Lower lobe of right lung (tissue), 2 donors: ENCODE data around the gene ZNF765. TPM values are rescaled to one million over a fixed set of nuclear protein-coding genes. Genes with fewer than 3 reads are reported as not detected.
"Not testable (repeated sequence)": the region's sequence is repeated elsewhere in the genome, so short reads cannot be mapped to it uniquely, and the experiment has no call there.

Experiments used
- ATAC-seq, 2 donors: fragments of 200-7000 bp; cut with Tn5 transposase; one replicate each; pipeline ENCODE4 v1.9.1; 2020 to 2022; ENCODE audit warnings: mild to moderate bottlenecking in 2 of 2, moderate library complexity in 2 of 2
- DNase-seq: peaks from one replicate; pipeline ENCODE4 v3.0.0-alpha.2; 2020
- H3K27ac ChIP-seq: fragments of 200-600 bp; one replicate; pipeline ENCODE4 v1.8.0; 2022
- H3K27me3 ChIP-seq: fragments of 200-600 bp; one replicate; pipeline ENCODE4 v1.8.0; 2022; ENCODE audit warnings: low read depth
- H3K36me3 ChIP-seq: fragments of 200-600 bp; one replicate; pipeline ENCODE4 v1.8.0; 2022; ENCODE audit warnings: mild to moderate bottlenecking
- H3K4me1 ChIP-seq: fragments of 200-600 bp; one replicate; pipeline ENCODE4 v1.8.0; 2022
- H3K4me3 ChIP-seq: fragments of 200-600 bp; one replicate; pipeline ENCODE4 v1.8.0; 2022; ENCODE audit warnings: mild to moderate bottlenecking
- H3K9me3 ChIP-seq: fragments of 200-600 bp; one replicate; pipeline ENCODE4 v1.8.0; 2022
- CTCF ChIP-seq: fragments of 200-600 bp; IDR thresholded peaks from one replicate; pipeline ENCODE4 v1.8.0; 2022; ENCODE audit warnings: antibody characterized with exemption, mild to moderate bottlenecking
- intact Hi-C: fragments of 100-400 bp; cut with DNase I; formaldehyde crosslinking; loops from one replicate; pipeline ENCODE4 v1.11.0; 2022
- total RNA-seq: library from RNA; stranded (reverse); fragmentation: NEBNext Ultra II Directional; extraction: Animal tissue kit (Norgen Biotek cat#: 25700); gene quantifications from one replicate; pipeline ENCODE4 v1.2.1, GENCODE V29; 2021
- donor health status: DM: no; HTN: yes; CAD: no; lungs with severe emphysema.

The ZNF765 gene
- total RNA-seq, 1 donor from 2014 or later = 16.2 TPM

GRCh38 chr19:53461866-53462265, 66.9 kb downstream of the ZNF765 start:
- intact Hi-C loops = no loop called here
- H3K4me3 ChIP-seq = no peak overlapping the region
- no peaks in the 10 kb centered on the region for H3K27me3 ChIP-seq
- no peak for ATAC-seq
- H3K27ac ChIP-seq = no peak overlapping the region
- TF ChIP-seq CTCF = no peak
- H3K9me3 ChIP-seq = peaks cover 25% of the 10 kb centered on the region
- no peaks in the 10 kb centered on the region for H3K4me1 ChIP-seq
- DNase-seq = no peak
- H3K36me3 ChIP-seq = no peaks in the 10 kb centered on the region

GRCh38 chr19:53462861-53463260, 67.9 kb downstream of the ZNF765 start:
- H3K27ac ChIP-seq = no peak overlapping the region
- no peaks in the 10 kb centered on the region for H3K4me1 ChIP-seq
- TF ChIP-seq CTCF = no peak
- H3K27me3 ChIP-seq = no peaks in the 10 kb centered on the region
- no peak for ATAC-seq
- intact Hi-C loops = no loop called here
- H3K9me3 ChIP-seq = peaks cover 15% of the 10 kb centered on the region
- peak overlapping the region; percentile 8 for H3K4me3 ChIP-seq
- DNase-seq = no peak
- H3K36me3 ChIP-seq = no peaks in the 10 kb centered on the region

GRCh38 chr19:53463263-53463662, 68.3 kb downstream of the ZNF765 start:
- TF ChIP-seq CTCF = no peak
- peak in 1 of 2 donors; percentile 32 for ATAC-seq
- Histone ChIP-seq H3K27ac (no peak overlapping the region), H3K4me1 (peaks cover 2% of the 10 kb centered on the region), H3K4me3 (peak overlapping the region; percentile 8), H3K9me3 (peaks cover 11% of the 10 kb centered on the region), H3K27me3 (no peaks in the 10 kb centered on the region), H3K36me3 (no peaks in the 10 kb centered on the region)
- peak; percentile 55 for DNase-seq
- intact Hi-C loops = no loop called here

GRCh38 chr19:53466726-53467484, 72.0 kb downstream of the ZNF765 start:
- DNase-seq (peak; percentile 54), ATAC-seq (peak; percentile 31 to 42)
- TF ChIP-seq CTCF = no peak
- Histone ChIP-seq H3K36me3 (no peaks in the 10 kb centered on the region), H3K4me1 (peaks cover 7% of the 10 kb centered on the region), H3K27me3 (no peaks in the 10 kb centered on the region), H3K9me3 (no peaks in the 10 kb centered on the region), H3K27ac (peak overlapping the region; percentile 79), H3K4me3 (peak overlapping the region; percentile 62)
- intact Hi-C loops = no loop called here

GRCh38 chr19:53467485-53468262, 72.7 kb downstream of the ZNF765 start, which contains the start of gene ZNF813:
Gene ZNF813, plus strand, starts transcription at chr19:53467733. Its CDS starts 16,090 bp downstream, at chr19:53483823.
- Histone ChIP-seq H3K27ac (peak within 1 kb of the TSS; percentile 79), H3K9me3 (no peaks in the 10 kb centered on the region), H3K27me3 (no peaks in the 10 kb centered on the region), H3K4me3 (peak within 1 kb of the TSS; percentile 62), H3K36me3 (no peaks in the 10 kb centered on the region), H3K4me1 (peaks cover 7% of the 10 kb centered on the region)
- DNase-seq = peak; percentile 97
- ATAC-seq = peak; percentile 99 to 100
- TF ChIP-seq CTCF = no peak
- intact Hi-C loops = no loop called here

GRCh38 chr19:53468628-53469027, 73.7 kb downstream of the ZNF765 start:
- DNase-seq, H3K27ac ChIP-seq: not testable (repeated sequence)

More at GRCh38 chr19:53468628-53469027, 73.7 kb downstream of the ZNF765 start:
- ATAC-seq, H3K9me3 ChIP-seq, H3K4me1 ChIP-seq, H3K27me3 ChIP-seq, H3K36me3 ChIP-seq, intact Hi-C loops: not testable (repeated sequence)
- H3K4me3 ChIP-seq = peak overlapping the region; percentile 62
